A549 (cell line): ENCODE results near the gene MUC16. TPM values are rescaled to one million over a fixed set of nuclear protein-coding genes. Genes with fewer than 3 reads are reported as not detected.

Experiments
- ATAC-seq, 2 experiments: fragments of 200-7000 bp in 1 of 2; fragments of >200 bp in 1 of 2; cut with Nextera tagmentation in 1 of 2; cut with Tn5 transposase in 1 of 2; 3 replicates each; pipeline versions ENCODE4 v1.8.0 to v1.9.1; 2018 to 2020; ENCODE audit warnings: mild to moderate bottlenecking in 1 of 2, moderate library complexity in 1 of 2
- CTCF ChIA-PET: fragments of 300-600 bp; sonication (Branson Sonifier 250); formaldehyde crosslinking; extraction: SDS; loops from one replicate; lab custom pipeline; 2021; ENCODE audit warnings: antibody characterized with exemption, inconsistent platforms; lab: Yijun Ruan, JAX
- POLR2A ChIA-PET: fragments of 350-600 bp; formaldehyde crosslinking; extraction: SDS; loops from one replicate; lab custom pipeline; 2021; ENCODE audit warnings: antibody characterized with exemption, inconsistent platforms; lab: Yijun Ruan, JAX
- DNase-seq, 2 experiments: peaks; one replicate each; pipeline versions ENCODE4 v3.0.0 to v3.0.0-alpha.2; 2011 to 2016; ENCODE audit warnings: low read depth in 1 of 2, low spot score in 1 of 2
- FAIRE-seq: peaks from 2 replicates; lab custom pipeline; 2011; peaks lifted over from hg19 to GRCh38; lab: Jason Lieb, UNC
- H3K27ac ChIP-seq, 2 experiments: fragments of >200 bp; sonication (Bioruptor Twin); formaldehyde crosslinking; 3 replicates each; pipeline ENCODE4 v1.5.1; 2016 to 2017
- H3K4me1 ChIP-seq: fragments of >200 bp; sonication (Bioruptor Twin); formaldehyde crosslinking; 3 replicates; pipeline ENCODE4 v1.6.1; 2016
- H3K4me2 ChIP-seq: fragments of >200 bp; sonication (Bioruptor Twin); formaldehyde crosslinking; 3 replicates; pipeline ENCODE4 v1.6.1; 2016
- H3K4me3 ChIP-seq: fragments of >200 bp; sonication (Bioruptor Twin); formaldehyde crosslinking; 3 replicates; pipeline ENCODE4 v1.5.1; 2016
- H3K9me3 ChIP-seq: fragments of >200 bp; sonication (Bioruptor Twin); formaldehyde crosslinking; 3 replicates; pipeline ENCODE4 v1.6.1; 2016
- BHLHE40 ChIP-seq: IDR thresholded peaks from 2 replicates; pipeline ENCODE4 v1.6.1; 2012; ENCODE audit warnings: low read depth, low read length, inconsistent platforms
- CEBPB ChIP-seq, 2 experiments: fragments of >200 bp in 1 of 2; sonication (Bioruptor Twin) in 1 of 2; formaldehyde crosslinking in 1 of 2; IDR thresholded peaks; 2 replicates each; pipeline ENCODE4 v1.6.1; 2012 to 2016
- CHD2 ChIP-seq: fragments of 150-350 bp; IDR thresholded peaks from 2 replicates; pipeline ENCODE4 v1.6.1; 2014; ENCODE audit warnings: low read length; ENCODE audit not compliant: partially characterized antibody
- CHD4 ChIP-seq: fragments of 200-600 bp; sonication (generic); IDR thresholded peaks from 2 replicates; pipeline ENCODE4 v1.6.1; 2016; ENCODE audit warnings: antibody characterized with exemption, mild to moderate bottlenecking, borderline replicate concordance
- EHF ChIP-seq: fragments of 250-450 bp; sonication (Bioruptor Pico); IDR thresholded peaks from 2 replicates; pipeline ENCODE4 v1.5.0; 2020; ENCODE audit warnings: mild to moderate bottlenecking
- FOSL2 ChIP-seq, 2 experiments: fragments of 450-650 bp in 1 of 2; fragments of >200 bp in 1 of 2; sonication (Bioruptor Twin) in 1 of 2; formaldehyde crosslinking; IDR thresholded peaks; 2 replicates each; pipeline versions ENCODE4 v1.5.0 to v1.6.1; 2016 to 2020; ENCODE audit warnings: mild to moderate bottlenecking in 1 of 2, moderate library complexity in 1 of 2
- FOXS1 ChIP-seq: fragments of 250-450 bp; sonication (Bioruptor Pico); IDR thresholded peaks from 2 replicates; pipeline ENCODE4 v1.5.0; 2020; ENCODE audit warnings: mild to moderate bottlenecking, moderate library complexity
- HES2 ChIP-seq: fragments of >200 bp; sonication (Bioruptor Twin); formaldehyde crosslinking; IDR thresholded peaks from 2 replicates; pipeline ENCODE4 v1.6.1; 2016
- HOXA7 ChIP-seq: fragments of 250-450 bp; sonication (Bioruptor Pico); IDR thresholded peaks from 2 replicates; pipeline ENCODE4 v1.5.0; 2020; ENCODE audit warnings: mild to moderate bottlenecking, moderate library complexity
- HOXB13 ChIP-seq: fragments of 250-450 bp; sonication (Bioruptor Pico); IDR thresholded peaks from 2 replicates; pipeline ENCODE4 v1.5.0; 2020; ENCODE audit warnings: low read depth, mild to moderate bottlenecking, moderate library complexity
- KDM5A ChIP-seq: fragments of 200-600 bp; sonication (generic); IDR thresholded peaks from 2 replicates; pipeline ENCODE4 v1.6.1; 2016; ENCODE audit warnings: antibody characterized with exemption, mild to moderate bottlenecking
- MAX ChIP-seq: IDR thresholded peaks from 2 replicates; pipeline ENCODE4 v1.6.1; 2012
- MAZ ChIP-seq: fragments of 150-350 bp; IDR thresholded peaks from 2 replicates; pipeline ENCODE4 v1.6.1; 2014; ENCODE audit warnings: antibody characterized with exemption, low read depth, low read length, borderline replicate concordance
- MYC ChIP-seq: IDR thresholded peaks from 2 replicates; pipeline ENCODE4 v1.6.1; 2012; ENCODE audit warnings: mild to moderate bottlenecking, inconsistent platforms, low read length, improper control_type of control experiment, borderline replicate concordance
- NPAS2 ChIP-seq: fragments of 250-450 bp; sonication (Bioruptor Pico); IDR thresholded peaks from 2 replicates; pipeline ENCODE4 v1.8.0; 2022; ENCODE audit warnings: mild to moderate bottlenecking, moderate library complexity, borderline replicate concordance
- PHF8 ChIP-seq: fragments of 200-600 bp; sonication (generic); IDR thresholded peaks from 2 replicates; pipeline ENCODE4 v1.6.1; 2016; ENCODE audit warnings: low read depth, mild to moderate bottlenecking, antibody characterized with exemption, moderate library complexity, borderline replicate concordance
- RARB ChIP-seq: fragments of 250-450 bp; sonication (Bioruptor Pico); IDR thresholded peaks from 2 replicates; pipeline ENCODE4 v1.8.0; 2021; ENCODE audit warnings: mild to moderate bottlenecking, moderate library complexity
- RFX5 ChIP-seq: fragments of 450-650 bp; IDR thresholded peaks from 2 replicates; pipeline ENCODE4 v1.7.1; 2014; ENCODE audit warnings: antibody characterized with exemption, mild to moderate bottlenecking, moderate library complexity
- RNF2 ChIP-seq: fragments of 200-600 bp; sonication (generic); IDR thresholded peaks from 2 replicates; pipeline ENCODE4 v1.6.1; 2016; ENCODE audit warnings: low read depth, mild to moderate bottlenecking, antibody characterized with exemption, moderate library complexity, borderline replicate concordance
- SREBF2 ChIP-seq: fragments of 450-650 bp; IDR thresholded peaks from 2 replicates; pipeline ENCODE4 v1.6.1; 2014; ENCODE audit warnings: mild to moderate bottlenecking, moderate library complexity
- TP53 ChIP-seq: fragments of 250-450 bp; sonication (Bioruptor Pico); IDR thresholded peaks from 2 replicates; pipeline ENCODE4 v1.5.0; 2021; ENCODE audit warnings: mild to moderate bottlenecking, moderate library complexity
- ZC3H11A ChIP-seq: fragments of 450-650 bp; IDR thresholded peaks from 2 replicates; pipeline ENCODE4 v1.6.1; 2014; ENCODE audit warnings: antibody characterized with exemption, mild to moderate bottlenecking
- ZFP36 ChIP-seq: fragments of 450-650 bp; IDR thresholded peaks from 2 replicates; pipeline ENCODE4 v1.6.1; 2014; ENCODE audit warnings: borderline replicate concordance; ENCODE audit not compliant: partially characterized antibody
- ZNF302 ChIP-seq: fragments of 250-450 bp; sonication (Bioruptor Pico); IDR thresholded peaks from 2 replicates; pipeline ENCODE4 v1.9.0; 2021; ENCODE audit warnings: inconsistent platforms, mild to moderate bottlenecking, moderate library complexity
- ZSCAN20 ChIP-seq: fragments of 250-450 bp; sonication (Bioruptor Pico); IDR thresholded peaks from 2 replicates; pipeline ENCODE4 v1.8.0; 2022; ENCODE audit warnings: mild to moderate bottlenecking, moderate library complexity
- WGBS: methylation state at CpG from one replicate; pipeline ENCODE4 v1.1.6; 2017; ENCODE audit errors: missing lambda C conversion rate; 5-methylcytosine and 5-hydroxymethylcytosine counted together
- polyA plus RNA-seq, 4 experiments: library from polyadenylated mRNA; depleted of rRNA in 3 of 4; stranded (reverse); fragments of >200 nt; fragmentation: RNase III in 1 of 4; extraction: RNeasy Plus Mini Kit Qiagen cat#74134 plus additional on column Dnase treatment in 1 of 4; gene quantifications; 2 replicates in 3 of 4; 3 replicates in 1 of 4; pipeline ENCODE4 v1.2.3, GENCODE V29; 2011 to 2017

MUC16 gene
- polyA plus RNA-seq, 2 of the 4 experiments (the other 2 are of a cell fraction): 0.23 TPM; not detected in 1

GRCh38 chr19:9014803-9015202, 4.6 kb upstream of the MUC16 start:
- peak overlapping the region in 1 of 2 experiments; percentile 12; a peak in 2 of 6 replicates for H3K27ac ChIP-seq
- CTCF ChIA-PET: no interaction called here
- POLR2A ChIA-PET: no interaction called here

GRCh38 chr19:9013988-9014387, 3.8 kb upstream of the MUC16 start:
- Histone ChIP-seq H3K9me3 (no peaks in the 10 kb centered on the region), H3K27ac (no peak overlapping the region), H3K4me2 (no peak overlapping the region), H3K4me1 (peaks cover 12% of the 10 kb centered on the region), H3K4me3 (no peak overlapping the region)
- no peak for FAIRE-seq
- no peak for DNase-seq
- ChIA-PET CTCF (no interaction called here), POLR2A (no interaction called here)
- 0 out of 2 replicates have a peak, but pooled peaks have one; percentile 44 for TF ChIP-seq CHD4
- TF ChIP-seq BHLHE40: no peak
- TF ChIP-seq TP53 (CRISPR knock-in tag): no peak
- TF ChIP-seq, all 56 proteins: peak for 1
- ATAC-seq: no peak
- WGBS: 78% methylated on average over 1 of the region's 1 CpG

More at GRCh38 chr19:9014803-9015202, 4.6 kb upstream of the MUC16 start:
- FAIRE-seq: no peak
- no peak for ATAC-seq
- TF ChIP-seq ZC3H11A: no peak
- TF ChIP-seq KDM5A: no peak
- no peak for TF ChIP-seq PHF8
- no peak for TF ChIP-seq NPAS2 (CRISPR knock-in tag)
- TF ChIP-seq MAX: no peak
- no peak for TF ChIP-seq FOSL2 (IDR thresholded peaks at IDR 0.05)
- no peak for TF ChIP-seq FOSL2 (CRISPR knock-in tag; IDR thresholded peaks at IDR 0.05)
- TF ChIP-seq EHF: no peak
- no peak for TF ChIP-seq HES2
- no peak for TF ChIP-seq ZNF302
- TF ChIP-seq RFX5: no peak
- TF ChIP-seq HOXA7 (CRISPR knock-in tag): no peak
- Histone ChIP-seq H3K4me2 (no peak overlapping the region), H3K4me1 (peaks cover 12% of the 10 kb centered on the region), H3K4me3 (no peak overlapping the region), H3K9me3 (no peaks in the 10 kb centered on the region)
- peak in 1 of 2 experiments; percentile 15 for DNase-seq
- 56% methylated on average over 7 of the region's 7 CpGs for WGBS

GRCh38 chr19:9011875-9012274, 1.7 kb upstream of the MUC16 start:
- H3K27ac ChIP-seq: no peak overlapping the region
- WGBS: 84% methylated on average over 2 of the region's 2 CpGs
- FAIRE-seq (no peak), ATAC-seq (no peak), DNase-seq (no peak)
- no peak overlapping the region for H3K4me2 ChIP-seq
- CTCF ChIA-PET: interaction anchor here (0.7 kb wide), 1 partner anchor 362 kb away, joined by 3 read pairs; no protein-coding TSS in a partner anchor
- H3K4me1 ChIP-seq: no peaks in the 10 kb centered on the region
- TF ChIP-seq PHF8 (no peak), ZNF302 (no peak), MYC (no peak), ZFP36 (peak; percentile 80)
- H3K4me3 ChIP-seq: no peak overlapping the region
- POLR2A ChIA-PET: no interaction called here
- no peaks in the 10 kb centered on the region for H3K9me3 ChIP-seq

GRCh38 chr19:9010693-9011092, 484 bp upstream of the MUC16 start:
- ATAC-seq: no peak; a peak in 1 of 6 replicates
- TF ChIP-seq RFX5: no peak
- no peak for TF ChIP-seq HOXB13 (CRISPR knock-in tag)
- no peak for TF ChIP-seq ZSCAN20 (CRISPR knock-in tag)
- TF ChIP-seq RNF2: no peak
- TF ChIP-seq SREBF2: no peak
- no peak for TF ChIP-seq BHLHE40
- no peak for TF ChIP-seq CEBPB (IDR thresholded peaks at IDR 0.05)
- no peak for TF ChIP-seq FOXS1 (CRISPR knock-in tag)
- no peak for TF ChIP-seq FOSL2 (IDR thresholded peaks at IDR 0.05)
- no peak for TF ChIP-seq FOSL2 (CRISPR knock-in tag; IDR thresholded peaks at IDR 0.05)
- TF ChIP-seq CHD2: no peak
- TF ChIP-seq RARB: no peak
- TF ChIP-seq MAZ: no peak
- no peak for FAIRE-seq
- POLR2A ChIA-PET: no interaction called here
- Histone ChIP-seq H3K9me3 (no peaks in the 10 kb centered on the region), H3K4me1 (no peaks in the 10 kb centered on the region), H3K4me2 (no peak overlapping the region), H3K4me3 (no peak overlapping the region), H3K27ac (no peak overlapping the region)
- 90% methylated on average over 11 of the region's 12 CpGs for WGBS
- no peak for DNase-seq
- CTCF ChIA-PET: no interaction called here
